ENCODE data around the gene SLC9A2.

SLC9A2 gene

GRCh38 chr2:102724016-102724490, 104.7 kb downstream of the SLC9A2 start:
- H3K4me3 ChIP-seq (ENCODE audit: low read length), result no peak overlapping the region
- DNase-seq (ENCODE audit: low read depth), result no peak
- no peak for TF ChIP-seq CTCF (IDR thresholded peaks at IDR 0.05; ENCODE audit: insufficient read depth, low read depth, low read length, missing control alignments)

GRCh38 chr2:102724553-102724952, 105.2 kb downstream of the SLC9A2 start:
- TF ChIP-seq CTCF (IDR thresholded peaks at IDR 0.05; ENCODE audit: insufficient read depth, low read depth, low read length, missing control alignments), result no peak
- no peak for DNase-seq (ENCODE audit: low read depth)
- H3K4me3 ChIP-seq (ENCODE audit: low read length), result no peak overlapping the region

GRCh38 chr2:102726128-102727087, 107.1 kb downstream of the SLC9A2 start:
- no peak for DNase-seq (ENCODE audit: low read depth)
- H3K4me3 ChIP-seq (ENCODE audit: low read length), result no peak overlapping the region
- TF ChIP-seq CTCF (IDR thresholded peaks at IDR 0.05; ENCODE audit: insufficient read depth, low read depth, low read length, missing control alignments), result no peak

GRCh38 chr2:102735416-102736109, 116.2 kb downstream of the SLC9A2 start:
- no peak for TF ChIP-seq CTCF (IDR thresholded peaks at IDR 0.05; ENCODE audit: insufficient read depth, low read depth, low read length, missing control alignments)
- peak; percentile 42 for DNase-seq (ENCODE audit: low read depth)
- peak overlapping the region; percentile 81 for H3K4me3 ChIP-seq (ENCODE audit: low read length)

GRCh38 chr2:102736110-102736409, 116.7 kb downstream of the SLC9A2 start:
- H3K4me3 ChIP-seq (ENCODE audit: low read length), result peak overlapping the region; percentile 81
- no peak for DNase-seq (ENCODE audit: low read depth)
- no peak for TF ChIP-seq CTCF (IDR thresholded peaks at IDR 0.05; ENCODE audit: insufficient read depth, low read depth, low read length, missing control alignments)

GRCh38 chr2:102736410-102737409, 117.4 kb downstream of the SLC9A2 start:
- peak; percentile 78 for DNase-seq (ENCODE audit: low read depth)
- TF ChIP-seq CTCF (IDR thresholded peaks at IDR 0.05; ENCODE audit: insufficient read depth, low read depth, low read length, missing control alignments), result peak; percentile 12
- H3K4me3 ChIP-seq (ENCODE audit: low read length), result peak overlapping the region; percentile 81

Data from epithelial cell of esophagus (primary cell).